Measurements from ENCODE around the gene AATK.

DNA sequence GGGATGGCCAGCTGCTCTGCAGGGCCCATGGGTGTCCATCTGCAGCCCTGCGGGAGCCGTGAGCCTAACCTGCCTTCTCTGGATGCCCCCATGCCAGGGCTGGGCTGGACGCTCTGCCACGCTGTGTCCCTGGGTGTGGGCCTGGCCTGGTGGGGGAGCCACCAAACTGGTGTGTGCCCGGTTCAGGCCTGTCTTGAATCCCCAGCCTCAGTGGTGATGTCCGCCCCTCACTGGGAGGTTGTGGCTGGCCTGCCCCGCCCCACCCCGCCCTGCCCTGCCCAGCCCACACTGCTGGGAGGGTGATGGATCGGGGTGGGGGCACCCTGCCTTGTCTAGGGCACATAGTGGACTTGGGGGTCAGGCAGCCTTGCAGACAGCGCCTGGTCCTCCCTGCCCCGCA, 50.8 kb downstream of the AATK start:
- TF ChIP-seq, protein P1, sequence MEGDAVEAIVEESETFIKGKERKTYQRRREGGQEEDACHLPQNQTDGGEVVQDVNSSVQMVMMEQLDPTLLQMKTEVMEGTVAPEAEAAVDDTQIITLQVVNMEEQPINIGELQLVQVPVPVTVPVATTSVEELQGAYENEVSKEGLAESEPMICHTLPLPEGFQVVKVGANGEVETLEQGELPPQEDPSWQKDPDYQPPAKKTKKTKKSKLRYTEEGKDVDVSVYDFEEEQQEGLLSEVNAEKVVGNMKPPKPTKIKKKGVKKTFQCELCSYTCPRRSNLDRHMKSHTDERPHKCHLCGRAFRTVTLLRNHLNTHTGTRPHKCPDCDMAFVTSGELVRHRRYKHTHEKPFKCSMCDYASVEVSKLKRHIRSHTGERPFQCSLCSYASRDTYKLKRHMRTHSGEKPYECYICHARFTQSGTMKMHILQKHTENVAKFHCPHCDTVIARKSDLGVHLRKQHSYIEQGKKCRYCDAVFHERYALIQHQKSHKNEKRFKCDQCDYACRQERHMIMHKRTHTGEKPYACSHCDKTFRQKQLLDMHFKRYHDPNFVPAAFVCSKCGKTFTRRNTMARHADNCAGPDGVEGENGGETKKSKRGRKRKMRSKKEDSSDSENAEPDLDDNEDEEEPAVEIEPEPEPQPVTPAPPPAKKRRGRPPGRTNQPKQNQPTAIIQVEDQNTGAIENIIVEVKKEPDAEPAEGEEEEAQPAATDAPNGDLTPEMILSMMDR (optimal IDR thresholded peaks at IDR 0.05 in 1 of 3, IDR thresholded peaks at IDR 0.05 in 1 of 3, conservative IDR thresholded peaks at IDR 0.05 in 1 of 3; ENCODE audit: extremely low read depth in 1 of 3, insufficient read depth in 2 of 3, low read length in 3 of 3) = no peak
- TF ChIP-seq EZH2 (IDR thresholded peaks at IDR 0.05; ENCODE audit: low read length) = no peak

Data from keratinocyte (primary cell).